IMR-90 (cell line): Measurements from ENCODE around the gene CAVIN1. TPM values are rescaled to one million over a fixed set of nuclear protein-coding genes. Genes with fewer than 3 reads are reported as not detected.
"Not testable (repeated sequence)": the region's sequence is repeated elsewhere in the genome, so short reads cannot be mapped to it uniquely, and the experiment has no call there.

ENCODE experiments used
- ATAC-seq: fragments of 200-7000 bp; cut with Tn5 transposase; 2 replicates; pipeline ENCODE4 v1.9.1; 2020; ENCODE audit warnings: low read depth, mild to moderate bottlenecking, moderate library complexity
- BruUV-seq: library from RNA; stranded (reverse); fragments of 400-500 nt; replicated peaks from 2 replicates; lab custom pipeline; 2021; lab: Mats Ljungman, UMichigan
- CTCF ChIA-PET: fragments of 300-600 bp; formaldehyde crosslinking; extraction: SDS; loops from one replicate; lab custom pipeline; 2021; ENCODE audit warnings: antibody characterized with exemption; lab: Yijun Ruan, JAX
- POLR2A ChIA-PET: fragments of 300-600 bp; sonication (Branson Sonifier 250); formaldehyde crosslinking; loops from one replicate; lab custom pipeline; 2022; ENCODE audit warnings: antibody characterized with exemption; ENCODE audit not compliant: unreplicated experiment; lab: Charles Lee
- DNase-seq: peaks from one replicate; pipeline ENCODE4 v3.0.0; 2013
- H2AFZ ChIP-seq: replicated peaks from 2 replicates; pipeline ENCODE3; 2013; ENCODE audit warnings: low read length, mild to moderate bottlenecking; ENCODE audit not compliant: poor library complexity
- H2AK5ac ChIP-seq: 2 replicates; pipeline ENCODE4 v1.6.1; 2013; ENCODE audit warnings: low read depth, low read length, inconsistent platforms
- H2AK9ac ChIP-seq: replicated peaks from 2 replicates; pipeline ENCODE3; 2013; ENCODE audit warnings: mild to moderate bottlenecking, low read depth, low read length, moderate library complexity; ENCODE audit not compliant: poor library complexity
- H2BK120ac ChIP-seq: 2 replicates; pipeline ENCODE4 v1.6.1; 2013; ENCODE audit warnings: low read depth, low read length, inconsistent platforms
- H2BK15ac ChIP-seq: 3 replicates; pipeline ENCODE4 v1.6.1; 2013; ENCODE audit warnings: low read depth, low read length, inconsistent platforms
- H2BK20ac ChIP-seq: 2 replicates; pipeline ENCODE4 v1.6.1; 2013; ENCODE audit warnings: low read depth, mild to moderate bottlenecking, inconsistent platforms, low read length, moderate library complexity
- H2BK5ac ChIP-seq: 2 replicates; pipeline ENCODE4 v1.6.1; 2013; ENCODE audit warnings: mild to moderate bottlenecking, low read depth, low read length, inconsistent platforms; ENCODE audit not compliant: poor library complexity, severe bottlenecking
- H3K14ac ChIP-seq: replicated peaks from 2 replicates; pipeline ENCODE4 v1.6.1; 2013; ENCODE audit warnings: low read depth, low read length, inconsistent platforms
- H3K18ac ChIP-seq: 2 replicates; pipeline ENCODE4 v1.6.1; 2013; ENCODE audit warnings: low read depth, low read length, control low read depth
- H3K23ac ChIP-seq: 2 replicates; pipeline ENCODE4 v1.6.1; 2013; ENCODE audit warnings: low read depth, low read length, inconsistent platforms
- H3K27ac ChIP-seq: 2 replicates; pipeline ENCODE4 v1.5.1; 2013; ENCODE audit warnings: mild to moderate bottlenecking, control low read depth, low read length; ENCODE audit not compliant: insufficient read depth
- H3K27me3 ChIP-seq: 2 replicates; pipeline ENCODE4 v1.6.1; 2013; ENCODE audit warnings: low read length; ENCODE audit not compliant: control insufficient read depth, insufficient read depth
- H3K36me3 ChIP-seq: 2 replicates; pipeline ENCODE4 v1.6.1; 2013; ENCODE audit warnings: low read length, mixed read lengths; ENCODE audit not compliant: control insufficient read depth, insufficient read depth
- H3K4ac ChIP-seq: 2 replicates; pipeline ENCODE4 v1.6.1; 2013; ENCODE audit warnings: low read depth, low read length, inconsistent platforms
- H3K4me1 ChIP-seq: 2 replicates; pipeline ENCODE4 v1.6.1; 2013; ENCODE audit warnings: low read length, mixed read lengths; ENCODE audit not compliant: control insufficient read depth, insufficient read depth
- H3K4me2 ChIP-seq: 2 replicates; pipeline ENCODE4 v1.6.1; 2013; ENCODE audit warnings: low read depth, mild to moderate bottlenecking, control low read depth, low read length, moderate library complexity
- H3K4me3 ChIP-seq: 2 replicates; pipeline ENCODE4 v1.5.1; 2013; ENCODE audit warnings: low read depth, mild to moderate bottlenecking, control low read depth, low read length, moderate library complexity; ENCODE audit not compliant: insufficient read depth
- H3K56ac ChIP-seq: 2 replicates; pipeline ENCODE4 v1.6.1; 2013; ENCODE audit warnings: low read length, inconsistent platforms; ENCODE audit not compliant: insufficient read depth; ENCODE audit errors: extremely low read depth
- H3K79me1 ChIP-seq, 2 experiments: 2 replicates each; pipeline ENCODE4 v1.6.1; 2013; ENCODE audit warnings: low read length in 2 of 2, inconsistent platforms in 1 of 2, low read depth in 1 of 2
- H3K9ac ChIP-seq: 2 replicates; pipeline ENCODE4 v1.6.1; 2013; ENCODE audit warnings: low read depth, low read length, control low read depth
- H3K9me1 ChIP-seq: 2 replicates; pipeline ENCODE4 v1.6.1; 2013; ENCODE audit warnings: low read length, inconsistent platforms; ENCODE audit not compliant: insufficient read depth
- H3K9me3 ChIP-seq: 2 replicates; pipeline ENCODE4 v1.6.1; 2013; ENCODE audit warnings: low read length; ENCODE audit not compliant: control insufficient read depth, insufficient read depth
- H4K20me1 ChIP-seq: 2 replicates; pipeline ENCODE4 v1.6.1; 2013; ENCODE audit warnings: low read length, inconsistent platforms; ENCODE audit not compliant: insufficient read depth
- H4K5ac ChIP-seq: 2 replicates; pipeline ENCODE4 v1.6.1; 2013; ENCODE audit warnings: mild to moderate bottlenecking, low read depth, low read length, control low read depth
- H4K8ac ChIP-seq, 2 experiments: 2 replicates each; pipeline ENCODE4 v1.6.1; 2013; ENCODE audit warnings: low read depth in 2 of 2, low read length in 2 of 2, control low read depth in 1 of 2, inconsistent platforms in 1 of 2
- H4K91ac ChIP-seq: 2 replicates; pipeline ENCODE4 v1.6.1; 2013; ENCODE audit warnings: low read depth, low read length, inconsistent platforms; ENCODE audit not compliant: insufficient read depth
- WGBS, 2 experiments: methylation state at CpG; one replicate each; pipeline versions ENCODE4 v1.1.5 to v1.1.7; 2013; ENCODE audit warnings: missing lambda C conversion rate in 2 of 2; ENCODE audit not compliant: insufficient read length in 1 of 2; ENCODE audit errors: extremely low coverage in 2 of 2; 5-methylcytosine and 5-hydroxymethylcytosine counted together
- dilution Hi-C: fragments of 300-500 bp; cut with HindIII; formaldehyde crosslinking; loops from one replicate; pipeline ENCODE4 v1.14.3; 2018; ENCODE audit warnings: low sequenced_read_pairs; ENCODE audit not compliant: unreplicated experiment
- in situ Hi-C: fragments of 300-500 bp; cut with MboI; formaldehyde crosslinking; loops from 3 replicates; pipeline ENCODE4 v1.14.3; 2019; ENCODE audit warnings: low sequenced_read_pairs, inconsistent platforms, mixed read lengths
- intact Hi-C: fragments of 100-400 bp; cut with micrococcal nuclease; formaldehyde crosslinking; loops from 2 replicates; pipeline ENCODE4 v1.10.0; 2022
- polyA plus RNA-seq, 3 experiments: library from polyadenylated mRNA; depleted of rRNA; stranded (reverse); fragments of >200 nt; gene quantifications; 2 replicates each; pipeline ENCODE4 v1.2.3, GENCODE V29; 2012; ENCODE audit warnings: low replicate concordance in 1 of 3
- total RNA-seq: library from RNA; depleted of rRNA; stranded (reverse); fragments of >200 nt; gene quantifications from 2 replicates; pipeline ENCODE4 v1.2.3, GENCODE V29; 2012

CAVIN1 gene
- total and polyA plus RNA-seq, 2 of the 4 experiments (the other 2 are of a cell fraction), result 491 to 556 TPM

- H4K20me1 ChIP-seq, POLR2A ChIA-PET, H3K18ac ChIP-seq, H3K79me1 ChIP-seq, H2BK5ac ChIP-seq, H4K5ac ChIP-seq, H3K27ac ChIP-seq, H3K14ac ChIP-seq, H3K9me1 ChIP-seq, DNase-seq, dilution Hi-C loops, H2BK20ac ChIP-seq, H3K4me3 ChIP-seq, H3K9me3 ChIP-seq, in situ Hi-C loops, BruUV-seq, H3K23ac ChIP-seq, CTCF ChIA-PET, H2AFZ ChIP-seq, H3K9ac ChIP-seq, H3K36me3 ChIP-seq, H2BK120ac ChIP-seq, H2AK9ac ChIP-seq, intact Hi-C loops, H4K91ac ChIP-seq, H2AK5ac ChIP-seq, ATAC-seq, H3K4me2 ChIP-seq, H3K56ac ChIP-seq, H4K8ac ChIP-seq, H3K4me1 ChIP-seq, H3K27me3 ChIP-seq, H2BK15ac ChIP-seq, H3K4ac ChIP-seq: not testable (repeated sequence)
- no CpG with 5 or more reads among the region's 2 CpGs for WGBS, 2 experiments
These were observed 26.8 kb upstream of the CAVIN1 start for GRCh38 chr17:42449838-42450237.

- BruUV-seq, dilution Hi-C loops: not testable (repeated sequence)
These were observed 26.1 kb upstream of the CAVIN1 start for GRCh38 chr17:42449176-42449575.

More at GRCh38 chr17:42449176-42449575, 26.1 kb upstream of the CAVIN1 start:
- H3K4me2 ChIP-seq, H2AK9ac ChIP-seq, intact Hi-C loops, H2BK20ac ChIP-seq, H4K91ac ChIP-seq, ATAC-seq, H3K9me3 ChIP-seq, H3K79me1 ChIP-seq, CTCF ChIA-PET, H3K4ac ChIP-seq, H3K23ac ChIP-seq, H3K4me3 ChIP-seq, H3K14ac ChIP-seq, H2BK5ac ChIP-seq, H3K27me3 ChIP-seq, H3K36me3 ChIP-seq, H3K18ac ChIP-seq, H3K56ac ChIP-seq, in situ Hi-C loops, H2AFZ ChIP-seq, POLR2A ChIA-PET, DNase-seq, H3K27ac ChIP-seq, H3K9ac ChIP-seq, H3K9me1 ChIP-seq, H4K20me1 ChIP-seq, H4K8ac ChIP-seq, H2AK5ac ChIP-seq, H2BK15ac ChIP-seq, H2BK120ac ChIP-seq, H4K5ac ChIP-seq, H3K4me1 ChIP-seq: not testable (repeated sequence)
- no CpG with 5 or more reads among the region's 27 CpGs for WGBS, 2 experiments
